GM19035 (cell line): ENCODE results near the gene MRPL2.

ENCODE experiments used
- ATAC-seq: cut with Tn5 transposase; IDR thresholded peaks from one replicate; pipeline ENCODE4 v1.9.1; 2021; ENCODE audit not compliant: unreplicated experiment

Gene MRPL2

DNA sequence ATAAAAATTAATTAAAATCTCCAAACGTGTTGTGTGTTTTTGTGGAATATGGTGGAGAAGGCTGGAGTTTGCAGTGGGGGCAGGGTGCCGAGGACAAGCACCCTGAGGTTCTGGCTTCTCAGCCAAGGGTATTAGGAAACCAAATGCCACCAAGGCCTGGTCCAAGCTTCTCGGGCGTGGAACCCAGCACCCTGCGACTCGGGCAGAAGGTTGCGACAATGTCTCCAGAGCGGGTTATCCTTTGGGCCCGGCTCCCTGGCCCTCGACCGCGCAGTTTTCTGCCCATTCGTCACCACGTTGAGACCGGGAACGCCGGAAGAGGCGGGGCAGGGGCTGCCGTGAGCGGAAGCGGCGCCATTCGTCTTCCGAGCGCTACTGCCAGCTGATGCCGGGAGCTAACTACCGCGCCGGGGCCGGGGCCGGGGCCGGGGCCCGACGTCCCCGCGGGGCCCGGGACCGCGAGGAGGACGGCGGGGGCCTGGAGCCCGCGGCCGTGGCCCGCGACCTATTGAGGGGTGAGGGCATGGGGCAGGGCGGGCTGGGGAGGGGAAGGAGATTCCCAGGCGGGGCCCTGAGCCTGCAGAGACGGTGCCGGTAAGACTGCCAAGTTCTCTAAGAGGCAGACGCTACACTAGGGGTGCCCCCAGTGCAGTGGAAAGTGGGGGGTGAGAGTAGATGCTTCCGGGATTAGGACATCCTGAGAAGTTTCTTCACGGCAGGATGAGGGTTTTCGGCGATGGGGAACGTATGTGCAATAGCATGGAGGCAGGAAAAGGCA is 37.8 kb downstream of the MRPL2 start, which contains the start of gene RRP36:
TSS of gene RRP36 (plus strand) at position 354 of the 778 bp plus-strand sequence. CDS start at position 386, 32 bp downstream.
- peak; percentile 83 for ATAC-seq

DNA sequence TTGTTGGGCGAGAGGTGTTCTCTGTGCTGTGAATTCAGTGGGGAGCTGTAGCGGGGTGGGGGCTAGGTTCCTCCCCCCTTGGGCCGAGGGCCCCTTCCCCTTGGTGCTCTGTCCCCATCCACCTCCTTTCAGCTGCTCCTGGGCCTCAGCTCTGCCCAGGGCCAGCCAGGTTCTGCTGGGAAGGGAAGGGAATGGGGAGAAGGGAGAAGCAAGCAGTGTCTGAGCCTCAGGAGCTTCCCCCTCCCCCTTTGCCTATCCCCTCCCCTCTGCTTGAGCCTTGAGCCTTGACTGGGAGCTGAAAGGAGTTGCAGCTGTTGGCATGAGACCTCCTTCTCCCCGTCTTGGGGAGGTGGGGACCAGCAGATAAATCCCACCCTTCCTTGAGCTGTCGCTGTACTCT is 38.4 kb downstream of the MRPL2 start:
- ATAC-seq = no peak

DNA sequence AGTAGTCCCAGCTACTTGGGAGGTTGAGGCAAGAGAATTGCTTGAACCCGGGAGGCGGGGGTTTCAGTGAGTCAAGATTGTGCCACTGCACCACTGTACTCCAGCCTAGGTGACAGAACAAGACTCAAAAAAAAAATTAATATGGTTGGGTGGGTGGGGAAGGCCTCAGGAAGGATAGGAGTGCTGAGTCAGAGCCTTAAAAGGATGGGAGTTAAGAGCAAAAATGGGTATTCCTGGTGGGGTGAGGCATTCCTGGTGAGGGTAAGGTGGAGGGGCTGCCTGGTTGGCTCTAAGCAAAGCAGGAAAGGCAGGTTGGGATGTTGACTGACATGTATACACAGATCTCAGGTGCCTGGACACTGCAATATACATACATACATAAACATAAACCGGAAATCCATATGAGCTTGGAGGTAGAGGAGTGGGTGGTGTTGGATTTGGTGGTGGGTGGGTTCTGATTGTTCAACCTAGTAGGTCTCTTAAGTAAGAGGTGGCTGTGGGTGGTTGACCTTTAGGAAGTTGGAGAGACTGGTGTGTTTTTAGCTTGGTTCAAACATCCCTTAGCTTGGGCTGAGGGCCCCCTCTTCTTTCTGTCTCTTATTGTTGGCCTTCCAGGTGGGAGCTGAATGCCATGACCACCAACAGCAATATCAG is 39.1 kb downstream of the MRPL2 start:
- no peak for ATAC-seq

DNA sequence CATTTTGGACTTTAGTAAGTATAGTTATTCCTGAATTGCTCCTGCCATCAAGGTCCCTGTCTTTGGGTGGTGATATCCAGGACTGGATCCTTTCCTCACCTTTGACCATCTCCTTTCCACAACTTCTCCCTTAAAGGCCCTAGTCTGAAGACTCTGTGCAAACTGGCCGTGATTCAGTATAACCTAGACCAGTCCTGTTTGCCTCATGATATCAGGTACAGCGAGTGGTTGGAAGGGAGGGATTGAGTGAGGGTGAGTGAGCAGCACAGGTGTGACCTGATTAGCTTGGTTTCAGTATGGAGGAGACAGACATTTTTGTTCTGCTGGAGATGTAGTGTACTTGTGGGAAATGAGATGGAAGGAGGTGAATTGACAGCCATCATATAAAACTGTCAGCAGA is 40.1 kb downstream of the MRPL2 start:
- no peak for ATAC-seq

- no peak for ATAC-seq
These were observed 42.3 kb downstream of the MRPL2 start for GRCh38 chr6:43016943-43017334.

- no peak for ATAC-seq
These were observed 42.9 kb downstream of the MRPL2 start for GRCh38 chr6:43016176-43016942.

DNA sequence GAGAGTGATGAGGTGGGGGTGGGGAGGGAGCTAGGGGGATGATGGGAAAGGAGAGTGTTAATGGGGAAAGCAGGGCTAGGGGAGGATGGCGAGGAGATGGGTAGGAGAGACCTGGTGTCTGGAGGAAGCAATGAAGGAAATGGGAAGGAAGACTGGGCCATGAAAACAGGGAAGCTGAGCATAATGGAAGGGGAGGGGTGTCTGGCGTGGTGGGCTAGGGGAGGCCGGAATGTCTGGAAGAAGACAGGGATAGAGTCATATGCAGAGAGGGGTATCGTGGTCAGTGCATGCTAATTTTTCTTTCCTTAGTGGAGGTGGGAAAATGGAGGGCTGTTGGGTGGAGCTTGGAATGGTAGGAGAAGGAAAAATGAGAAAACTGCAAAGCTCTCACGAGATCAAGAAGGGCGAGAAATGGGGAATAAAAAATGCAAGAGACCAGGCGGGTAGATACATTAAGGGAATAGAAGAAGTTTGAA is 44.8 kb downstream of the MRPL2 start:
- peak; percentile 3 for ATAC-seq

- peak; percentile 90 for ATAC-seq
These were observed 45.3 kb downstream of the MRPL2 start, which contains the start of the genes KLHDC3 and MEA1 for GRCh38 chr6:43013843-43014433. Gene KLHDC3 (plus strand): TSS chr6:43014249. CDS start chr6:43017193, 2,944 bp downstream. Gene MEA1 (minus strand): TSS chr6:43013946. CDS start chr6:43013813, 133 bp downstream.

GRCh38 chr6:43013097-43013842 is 46.0 kb downstream of the MRPL2 start:
- ATAC-seq = no peak

DNA sequence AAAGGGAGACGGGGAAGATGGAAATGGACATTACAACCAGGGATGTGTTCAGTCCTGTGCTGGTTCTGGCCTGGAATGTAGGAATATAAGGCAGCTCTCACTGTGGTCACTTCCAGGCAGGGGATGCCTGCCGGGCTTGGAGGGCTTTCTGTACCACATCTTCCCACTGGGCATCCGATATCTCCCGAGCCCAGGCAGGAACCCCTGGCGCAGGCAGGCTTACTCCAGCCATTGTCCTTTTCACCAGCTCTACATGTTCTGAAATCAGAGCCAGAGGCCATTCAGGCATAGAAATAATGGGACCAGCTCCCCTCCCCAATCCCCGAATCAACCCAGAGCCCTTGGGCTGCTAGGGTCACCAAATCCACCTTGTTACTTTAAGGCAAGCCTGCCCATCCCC is 46.9 kb downstream of the MRPL2 start:
- no peak for ATAC-seq

- no peak for ATAC-seq
These were observed 48.0 kb downstream of the MRPL2 start for GRCh38 chr6:43011207-43011606.

DNA sequence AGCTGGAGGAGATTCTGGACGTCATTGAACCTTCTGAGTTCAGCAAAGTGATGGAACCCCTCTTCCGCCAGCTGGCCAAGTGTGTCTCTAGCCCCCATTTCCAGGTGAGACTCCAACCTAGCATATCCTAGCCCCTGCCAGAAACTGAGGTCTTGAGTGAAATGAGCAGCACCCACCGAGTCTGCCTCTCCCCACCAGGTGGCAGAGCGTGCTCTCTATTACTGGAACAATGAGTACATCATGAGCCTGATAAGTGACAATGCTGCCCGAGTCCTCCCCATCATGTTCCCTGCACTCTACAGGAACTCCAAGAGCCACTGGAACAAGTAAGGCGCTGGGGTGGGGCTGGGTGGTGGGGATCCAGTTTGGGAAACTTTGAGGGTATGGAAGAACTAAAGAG is 50.1 kb downstream of the MRPL2 start:
- no peak for ATAC-seq

GRCh38 chr6:43007126-43007525 is 52.1 kb downstream of the MRPL2 start:
- no peak for ATAC-seq

- no peak for ATAC-seq
These were observed 53.0 kb downstream of the MRPL2 start for GRCh38 chr6:43006251-43006650.

DNA sequence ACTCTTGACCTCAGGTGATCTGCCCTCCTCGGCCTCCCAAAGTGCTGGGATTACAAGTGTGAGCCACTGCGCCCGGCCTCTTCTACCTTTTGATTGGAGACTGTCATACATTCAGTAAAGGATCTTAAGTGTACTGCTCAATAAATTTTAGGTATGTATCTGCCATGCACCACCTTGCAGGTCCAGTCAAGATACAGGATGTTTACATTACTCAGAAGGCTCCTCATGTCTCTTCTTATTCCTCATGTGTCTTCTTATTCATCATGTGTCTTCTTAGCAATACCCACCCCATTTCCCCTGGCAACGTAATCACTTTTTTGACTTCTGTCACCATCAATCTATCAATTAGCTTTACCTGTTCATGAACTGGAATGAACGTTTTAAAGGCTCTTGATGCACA is 53.4 kb downstream of the MRPL2 start:
- ATAC-seq = no peak
